ENCODE data around the gene MIDN.

MIDN gene

GRCh38 chr19:1279782-1280341 is 31.5 kb downstream of the MIDN start:
- TF ChIP-seq CTCF (IDR thresholded peaks at IDR 0.05; ENCODE audit: borderline replicate concordance, insufficient read depth, low read depth, low read length), result peak; percentile 98
- H3K4me3 ChIP-seq (ENCODE audit: low read depth, low read length), result no peak overlapping the region

- no peak for TF ChIP-seq CTCF (IDR thresholded peaks at IDR 0.05; ENCODE audit: borderline replicate concordance, insufficient read depth, low read depth, low read length)
- H3K4me3 ChIP-seq (ENCODE audit: low read depth, low read length), result no peak overlapping the region
These were observed 32.5 kb downstream of the MIDN start for GRCh38 chr19:1280636-1281568.

- H3K4me3 ChIP-seq (ENCODE audit: low read depth, low read length), result no peak overlapping the region
- TF ChIP-seq CTCF (IDR thresholded peaks at IDR 0.05; ENCODE audit: borderline replicate concordance, insufficient read depth, low read depth, low read length), result no peak
These were observed 33.3 kb downstream of the MIDN start for GRCh38 chr19:1281569-1282287.

GRCh38 chr19:1282588-1283206 is 34.3 kb downstream of the MIDN start:
- H3K4me3 ChIP-seq (ENCODE audit: low read depth, low read length), result no peak overlapping the region
- TF ChIP-seq CTCF (IDR thresholded peaks at IDR 0.05; ENCODE audit: borderline replicate concordance, insufficient read depth, low read depth, low read length), result no peak

- H3K4me3 ChIP-seq (ENCODE audit: low read depth, low read length), result no peak overlapping the region
- TF ChIP-seq CTCF (IDR thresholded peaks at IDR 0.05; ENCODE audit: borderline replicate concordance, insufficient read depth, low read depth, low read length), result no peak
These were observed 35.0 kb downstream of the MIDN start for GRCh38 chr19:1283207-1283916.

GRCh38 chr19:1283917-1284292 is 35.5 kb downstream of the MIDN start:
- no peak for TF ChIP-seq CTCF (IDR thresholded peaks at IDR 0.05; ENCODE audit: borderline replicate concordance, insufficient read depth, low read depth, low read length)
- H3K4me3 ChIP-seq (ENCODE audit: low read depth, low read length), result no peak overlapping the region
